OCI-LY1 (cell line): ENCODE results near the gene PRR20D.
"Not testable (repeated sequence)": the region's sequence is repeated elsewhere in the genome, so short reads cannot be mapped to it uniquely, and the experiment has no call there.

Experiments used
- H2AFZ ChIP-seq: fragments of 200-600 bp; sonication (generic), shearing (Covaris generic); 2 replicates; pipeline ENCODE4 v1.6.0; 2014; ENCODE audit warnings: antibody characterized with exemption, mild to moderate bottlenecking, low read length
- H3F3A ChIP-seq: fragments of 200-600 bp; sonication (generic), shearing (Covaris generic); 2 replicates; pipeline ENCODE4 v1.6.0; 2014; ENCODE audit warnings: mild to moderate bottlenecking, antibody characterized with exemption, low read length, moderate library complexity; ENCODE audit not compliant: insufficient read depth
- H3K27ac ChIP-seq: fragments of 200-600 bp; sonication (generic); 2 replicates; pipeline ENCODE4 v1.5.1; 2014; ENCODE audit warnings: low read length, mixed run types, mild to moderate bottlenecking, low read depth; ENCODE audit not compliant: poor library complexity, severe bottlenecking
- H3K27me3 ChIP-seq: fragments of 200-600 bp; sonication (generic); 2 replicates; pipeline ENCODE4 v1.6.0; 2014; ENCODE audit warnings: antibody characterized with exemption, mild to moderate bottlenecking, low read length, moderate library complexity; ENCODE audit not compliant: insufficient read depth
- H3K36me3 ChIP-seq: fragments of 200-600 bp; sonication (generic); 2 replicates; pipeline ENCODE4 v1.6.1; 2014; ENCODE audit warnings: mild to moderate bottlenecking, antibody characterized with exemption, low read length, moderate library complexity, mixed read lengths; ENCODE audit not compliant: insufficient read depth
- H3K4me1 ChIP-seq: fragments of 200-600 bp; sonication (generic); 2 replicates; pipeline ENCODE4 v1.5.1; 2014; ENCODE audit warnings: mild to moderate bottlenecking, low read length, moderate library complexity; ENCODE audit not compliant: insufficient read depth, severe bottlenecking
- H3K4me2 ChIP-seq: fragments of 200-600 bp; sonication (generic), shearing (Covaris generic); 2 replicates; pipeline ENCODE4 v1.6.1; 2014; ENCODE audit warnings: low read length
- H3K4me3 ChIP-seq: fragments of 200-600 bp; sonication (generic); 2 replicates; pipeline ENCODE4 v1.5.1; 2014; ENCODE audit warnings: low read length, low read depth, mild to moderate bottlenecking, mixed read lengths; ENCODE audit not compliant: poor library complexity, severe bottlenecking
- H3K79me2 ChIP-seq: fragments of 200-600 bp; shearing (Covaris generic); 2 replicates; pipeline ENCODE4 v1.6.1; 2016; ENCODE audit warnings: mixed run types, low read length, mixed read lengths; ENCODE audit not compliant: insufficient read depth
- H3K9ac ChIP-seq: fragments of 200-600 bp; sonication (generic), shearing (Covaris generic); 2 replicates; pipeline ENCODE4 v1.6.1; 2014; ENCODE audit warnings: mild to moderate bottlenecking, low read length, mixed read lengths
- H3K9me2 ChIP-seq: fragments of 200-600 bp; sonication (generic), shearing (Covaris generic); 2 replicates; pipeline ENCODE4 v1.6.1; 2014; ENCODE audit warnings: low read depth, mild to moderate bottlenecking, low read length, mixed read lengths
- H3K9me3 ChIP-seq: fragments of 200-600 bp; shearing (Covaris generic); 2 replicates; pipeline ENCODE4 v1.6.1; 2014; ENCODE audit warnings: low read length, mixed read lengths
- H4K20me1 ChIP-seq: fragments of 200-600 bp; sonication (generic), shearing (Covaris generic); 2 replicates; pipeline ENCODE4 v1.6.0; 2016; ENCODE audit warnings: mild to moderate bottlenecking, low read length; ENCODE audit not compliant: insufficient read depth
- CTCF ChIP-seq: fragments of 200-600 bp; sonication (generic), shearing (Covaris generic); IDR thresholded peaks from 2 replicates; pipeline ENCODE4 v1.5.1; 2017; ENCODE audit warnings: mild to moderate bottlenecking, antibody characterized with exemption, low read length, moderate library complexity, mixed read lengths
- EZH2 ChIP-seq: fragments of 200-600 bp; sonication (generic), shearing (Covaris generic); IDR thresholded peaks from 2 replicates; pipeline ENCODE4 v1.8.0; 2017; ENCODE audit warnings: borderline replicate concordance, mixed run types, mild to moderate bottlenecking, antibody characterized with exemption, low read length, moderate library complexity, mixed read lengths

The PRR20D gene

GRCh38 chr13:57160332-57160731 is at the start of gene PRR20D:
TSS of gene PRR20D (plus strand) at chr13:57160632. CDS start at chr13:57161019, 387 bp downstream.
- not testable (repeated sequence) for H3K4me3 ChIP-seq, H3K4me1 ChIP-seq, H3K36me3 ChIP-seq

GRCh38 chr13:57114945-57115344 is 45.5 kb upstream of the PRR20D start:
- Histone ChIP-seq H3K79me2 (no peaks in the 10 kb centered on the region), H4K20me1 (no peaks in the 10 kb centered on the region), H3K4me3 (no peak overlapping the region), H3K9ac (no peak overlapping the region), H3K27me3 (no peaks in the 10 kb centered on the region), H3K4me2 (no peak overlapping the region), H3K9me2 (no peaks in the 10 kb centered on the region), H3K4me1 (no peaks in the 10 kb centered on the region), H3K27ac (no peak overlapping the region), H2AFZ (no peak overlapping the region), H3K36me3 (no peaks in the 10 kb centered on the region), H3F3A (no peaks in the 10 kb centered on the region), H3K9me3 (no peaks in the 10 kb centered on the region)
- TF ChIP-seq CTCF (no peak), EZH2 (no peak)

More at GRCh38 chr13:57160332-57160731, at the start of gene PRR20D:
- H3K27me3 ChIP-seq, H3K4me2 ChIP-seq, H3K9ac ChIP-seq, H3K9me2 ChIP-seq, H3K79me2 ChIP-seq, H3K9me3 ChIP-seq, H3F3A ChIP-seq, H4K20me1 ChIP-seq, H3K27ac ChIP-seq, H2AFZ ChIP-seq: not testable (repeated sequence)

- H3K9me2 ChIP-seq = no peaks in the 10 kb centered on the region
- H4K20me1 ChIP-seq = no peaks in the 10 kb centered on the region
- H3K27ac ChIP-seq = no peak overlapping the region
- H3K27me3 ChIP-seq = no peaks in the 10 kb centered on the region
- H3K79me2 ChIP-seq = no peaks in the 10 kb centered on the region
- TF ChIP-seq CTCF (no peak), EZH2 (no peak)
- H3K4me2 ChIP-seq = no peak overlapping the region
- H3F3A ChIP-seq = no peaks in the 10 kb centered on the region
- H3K9ac ChIP-seq = no peak overlapping the region
- no peaks in the 10 kb centered on the region for H3K4me1 ChIP-seq
- no peak overlapping the region for H2AFZ ChIP-seq
- no peaks in the 10 kb centered on the region for H3K9me3 ChIP-seq
- no peak overlapping the region for H3K4me3 ChIP-seq
- H3K36me3 ChIP-seq = no peaks in the 10 kb centered on the region
Observed at GRCh38 chr13:57123681-57124080, 36.8 kb upstream of the PRR20D start.

GRCh38 chr13:57128909-57129308 is 31.5 kb upstream of the PRR20D start:
- H3K4me3 ChIP-seq = no peak overlapping the region
- TF ChIP-seq CTCF (no peak), EZH2 (no peak)

More at GRCh38 chr13:57128909-57129308, 31.5 kb upstream of the PRR20D start:
- no peaks in the 10 kb centered on the region for H3K79me2 ChIP-seq
- H3F3A ChIP-seq = no peaks in the 10 kb centered on the region
- no peaks in the 10 kb centered on the region for H3K9me2 ChIP-seq
- no peak overlapping the region for H3K27ac ChIP-seq
- H2AFZ ChIP-seq = no peak overlapping the region
- H3K4me1 ChIP-seq = no peaks in the 10 kb centered on the region
- no peaks in the 10 kb centered on the region for H4K20me1 ChIP-seq
- no peaks in the 10 kb centered on the region for H3K36me3 ChIP-seq
- H3K9me3 ChIP-seq = no peaks in the 10 kb centered on the region
- no peak overlapping the region for H3K9ac ChIP-seq
- H3K4me2 ChIP-seq = no peak overlapping the region
- no peaks in the 10 kb centered on the region for H3K27me3 ChIP-seq
